ENCODE results near the gene KRTAP9-8. TPM values are rescaled to one million over a fixed set of nuclear protein-coding genes. Genes with fewer than 3 reads are reported as not detected.
"Not testable (repeated sequence)": the region's sequence is repeated elsewhere in the genome, so short reads cannot be mapped to it uniquely, and the experiment has no call there.

The KRTAP9-8 gene
- total RNA-seq, 8 experiments from 2014 or later, result not detected

- H3K27ac ChIP-seq, result no peak overlapping the region
- ATAC-seq (replicated peaks in 6 of 8), result no peak
- in situ Hi-C loops (cut with MboI; ENCODE audit: low pct_unique_long_range_greater_than_20kb in 2 of 9, low sequenced_read_pairs in 9 of 9, unreplicated experiment in 9 of 9), result no loop called here
- no peaks in the 10 kb centered on the region for H3K4me1 ChIP-seq (replicated peaks in 1 of 2)
- 75 to 100% (median 79%) methylated on average over 1 to 3 of the region's 3 CpGs; no CpG with 5 or more reads in 7 of the 10 experiments for WGBS, 10 experiments
- H3K4me3 ChIP-seq, result no peak overlapping the region
Measured at GRCh38 chr17:41267711-41268110, 29.9 kb downstream of the KRTAP9-8 start.

GRCh38 chr17:41271323-41271722 is 33.5 kb downstream of the KRTAP9-8 start:
- in situ Hi-C loops (cut with MboI; ENCODE audit: low pct_unique_long_range_greater_than_20kb in 2 of 9, low sequenced_read_pairs in 9 of 9, unreplicated experiment in 9 of 9); H3K27ac ChIP-seq; H3K4me3 ChIP-seq; H3K4me1 ChIP-seq (replicated peaks in 1 of 2); ATAC-seq (replicated peaks in 6 of 8): not testable (repeated sequence)
- no CpG with 5 or more reads among the region's 1 CpG for WGBS, 10 experiments

GRCh38 chr17:41271858-41272257 is 34.1 kb downstream of the KRTAP9-8 start:
- H3K27ac ChIP-seq, result no peak overlapping the region

GRCh38 chr17:41275648-41276190 is 37.9 kb downstream of the KRTAP9-8 start, which contains the start of gene KRTAP9-7:
KRTAP9-7 (plus strand) TSS chr17:41275698; CDS start chr17:41275698, 0 bp downstream.
- in situ Hi-C loops (cut with MboI; ENCODE audit: low pct_unique_long_range_greater_than_20kb in 2 of 9, low sequenced_read_pairs in 9 of 9, unreplicated experiment in 9 of 9), result not testable (repeated sequence)
- 100% methylated on average over 2 of the region's 3 CpGs; no CpG with 5 or more reads in 9 of the 10 experiments for WGBS, 10 experiments

More at GRCh38 chr17:41271858-41272257, 34.1 kb downstream of the KRTAP9-8 start:
- no peak overlapping the region for H3K4me3 ChIP-seq
- WGBS, 10 experiments, result 0 to 80% (median 38%) methylated on average over 1 of the region's 1 CpG; no CpG with 5 or more reads in 5 of the 10 experiments
- in situ Hi-C loops (cut with MboI; ENCODE audit: low pct_unique_long_range_greater_than_20kb in 2 of 9, low sequenced_read_pairs in 9 of 9, unreplicated experiment in 9 of 9), result no loop called here
- ATAC-seq (replicated peaks in 6 of 8), result no peak
- H3K4me1 ChIP-seq (replicated peaks in 1 of 2), result no peaks in the 10 kb centered on the region

GRCh38 chr17:41278176-41278955 is 40.6 kb downstream of the KRTAP9-8 start:
- Histone ChIP-seq H3K4me3 (no peak overlapping the region), H3K27ac (no peak overlapping the region), H3K4me1 (replicated peaks in 1 of 2) (no peaks in the 10 kb centered on the region)
- in situ Hi-C loops (cut with MboI; ENCODE audit: low pct_unique_long_range_greater_than_20kb in 2 of 9, low sequenced_read_pairs in 9 of 9, unreplicated experiment in 9 of 9), result no loop called here
- ATAC-seq (replicated peaks in 6 of 8), result no peak
- WGBS, 10 experiments, result 14 to 93% (median 73%) methylated on average over 1 to 3 of the region's 3 CpGs; no CpG with 5 or more reads in 2 of the 10 experiments

More at GRCh38 chr17:41275648-41276190, 37.9 kb downstream of the KRTAP9-8 start, which contains the start of gene KRTAP9-7:
- not testable (repeated sequence) for H3K4me1 ChIP-seq (replicated peaks in 1 of 2); H3K27ac ChIP-seq; H3K4me3 ChIP-seq; ATAC-seq (replicated peaks in 6 of 8)

GRCh38 chr17:41284043-41284442 is 46.2 kb downstream of the KRTAP9-8 start:
- 0 to 95% (median 72%) methylated on average over 1 to 3 of the region's 3 CpGs for WGBS, 10 experiments
- in situ Hi-C loops (cut with MboI; ENCODE audit: low pct_unique_long_range_greater_than_20kb in 2 of 9, low sequenced_read_pairs in 9 of 9, unreplicated experiment in 9 of 9), result no loop called here
- Histone ChIP-seq H3K27ac (no peak overlapping the region), H3K4me1 (replicated peaks in 1 of 2) (no peaks in the 10 kb centered on the region), H3K4me3 (no peak overlapping the region)
- peak in 1 of 8 experiments; percentile 19 for ATAC-seq (replicated peaks in 6 of 8)

GRCh38 chr17:41284546-41284945 is 46.7 kb downstream of the KRTAP9-8 start:
- no peaks in the 10 kb centered on the region for H3K4me1 ChIP-seq (replicated peaks in 1 of 2)
- 0 to 100% (median 52%) methylated on average over 1 to 2 of the region's 2 CpGs; no CpG with 5 or more reads in 3 of the 10 experiments for WGBS, 10 experiments
- no peak for ATAC-seq (replicated peaks in 6 of 8)
- H3K4me3 ChIP-seq, result no peak overlapping the region
- in situ Hi-C loops (cut with MboI; ENCODE audit: low pct_unique_long_range_greater_than_20kb in 2 of 9, low sequenced_read_pairs in 9 of 9, unreplicated experiment in 9 of 9), result no loop called here
- H3K27ac ChIP-seq, result no peak overlapping the region

- Histone ChIP-seq H3K4me1 (replicated peaks in 1 of 2) (no peaks in the 10 kb centered on the region), H3K27ac (no peak overlapping the region)
- ATAC-seq (replicated peaks in 6 of 8), result no peak
Measured at GRCh38 chr17:41287050-41287449, 49.3 kb downstream of the KRTAP9-8 start.

More at GRCh38 chr17:41287050-41287449, 49.3 kb downstream of the KRTAP9-8 start:
- no peak overlapping the region for H3K4me3 ChIP-seq
- WGBS, 10 experiments, result 63 to 96% (median 78%) methylated on average over 1 to 3 of the region's 3 CpGs; no CpG with 5 or more reads in 1 of the 10 experiments
- in situ Hi-C loops (cut with MboI; ENCODE audit: low pct_unique_long_range_greater_than_20kb in 2 of 9, low sequenced_read_pairs in 9 of 9, unreplicated experiment in 9 of 9), result no loop called here

Other genes starting within 250 kb of the KRTAP9-8 start
- under 1 TPM in 2 of 8 experiments, not detected in 6; 0.33 to 0.47 TPM for gene KRTAP3-3, start 243.8 kb upstream of the KRTAP9-8 start, total RNA-seq
- gene KRTAP3-2, start 238.1 kb upstream of the KRTAP9-8 start, total RNA-seq, result 1 to 10 TPM in 1 of 8 experiments, under 1 TPM in 1, not detected in 6; 0.47 to 1.0 TPM
- not detected for gene KRTAP3-1, start 228.9 kb upstream of the KRTAP9-8 start, total RNA-seq
- not detected for gene KRTAP1-5, start 210.8 kb upstream of the KRTAP9-8 start, total RNA-seq
- not detected for gene KRTAP1-4, start 207.8 kb upstream of the KRTAP9-8 start, total RNA-seq
- under 1 TPM in 4 of 8 experiments, not detected in 4; 0.25 to 0.56 (median 0.46) TPM for gene KRTAP1-3, start 203.1 kb upstream of the KRTAP9-8 start, total RNA-seq
- not detected for gene KRTAP1-1, start 196.5 kb upstream of the KRTAP9-8 start, total RNA-seq
- gene KRTAP2-1, start 190.7 kb upstream of the KRTAP9-8 start, total RNA-seq, result under 1 TPM in 1 of 8 experiments, not detected in 7; 0.71 TPM
- not detected for gene KRTAP2-2, start 182.8 kb upstream of the KRTAP9-8 start, total RNA-seq
- gene KRTAP2-3, start 177.9 kb upstream of the KRTAP9-8 start, total RNA-seq, result under 1 TPM in 1 of 8 experiments, not detected in 7; 0.33 TPM
- not detected for gene KRTAP2-4, start 172.1 kb upstream of the KRTAP9-8 start, total RNA-seq
- under 1 TPM in 1 of 8 experiments, not detected in 7; 0.52 TPM for gene KRTAP4-7, start 153.8 kb upstream of the KRTAP9-8 start, total RNA-seq
- gene KRTAP4-8, start 139.9 kb upstream of the KRTAP9-8 start, total RNA-seq, result under 1 TPM in 2 of 8 experiments, not detected in 6; 0.25 to 0.33 TPM
- gene KRTAP4-16, start 135.8 kb upstream of the KRTAP9-8 start, total RNA-seq, result under 1 TPM in 1 of 8 experiments, not detected in 7; 0.47 TPM
- under 1 TPM in 3 of 8 experiments, not detected in 5; 0.33 to 0.41 (median 0.38) TPM for gene KRTAP4-9, start 132.6 kb upstream of the KRTAP9-8 start, total RNA-seq
- under 1 TPM in 2 of 8 experiments, not detected in 6; 0.18 to 0.38 TPM for gene KRTAP4-11, start 119.6 kb upstream of the KRTAP9-8 start, total RNA-seq
- gene KRTAP4-12, start 113.8 kb upstream of the KRTAP9-8 start, total RNA-seq, result under 1 TPM in 2 of 8 experiments, not detected in 6; 0.38 to 0.41 TPM
- under 1 TPM in 2 of 8 experiments, not detected in 6; 0.17 to 0.47 TPM for gene KRTAP4-6, start 97.5 kb upstream of the KRTAP9-8 start, total RNA-seq
- not detected for gene KRTAP4-5, start 88.2 kb upstream of the KRTAP9-8 start, total RNA-seq
- under 1 TPM in 1 of 8 experiments, not detected in 7; 0.18 TPM for gene KRTAP4-4, start 77.3 kb upstream of the KRTAP9-8 start, total RNA-seq
- gene KRTAP4-3, start 69.8 kb upstream of the KRTAP9-8 start, total RNA-seq, result not detected
- gene KRTAP4-2, start 59.8 kb upstream of the KRTAP9-8 start, total RNA-seq, result not detected
- not detected for gene KRTAP4-1, start 53.1 kb upstream of the KRTAP9-8 start, total RNA-seq
- not detected for gene KRTAP9-1, start 48.1 kb upstream of the KRTAP9-8 start, total RNA-seq
- gene KRTAP9-2, start 11.4 kb upstream of the KRTAP9-8 start, total RNA-seq, result under 1 TPM in 1 of 8 experiments, not detected in 7; 0.85 TPM
- under 1 TPM in 1 of 8 experiments, not detected in 7; 0.21 TPM for gene KRTAP9-3, start 5.5 kb upstream of the KRTAP9-8 start, total RNA-seq
- not detected for gene KRTAP9-4, start 11.7 kb downstream of the KRTAP9-8 start, total RNA-seq
- gene KRTAP9-9, start 17.4 kb downstream of the KRTAP9-8 start, total RNA-seq, result under 1 TPM in 1 of 8 experiments, not detected in 7; 0.28 TPM
- gene KRTAP9-6, start 27.4 kb downstream of the KRTAP9-8 start, total RNA-seq, result not detected
- under 1 TPM in 1 of 8 experiments, not detected in 7; 0.45 TPM for gene KRTAP9-7, start 37.7 kb downstream of the KRTAP9-8 start, total RNA-seq
- gene KRTAP29-1, start 64.9 kb downstream of the KRTAP9-8 start, total RNA-seq, result under 1 TPM in 1 of 8 experiments, not detected in 7; 0.57 TPM
- gene KRTAP16-1, start 71.3 kb downstream of the KRTAP9-8 start, total RNA-seq, result under 1 TPM in 4 of 8 experiments, not detected in 4; 0.17 to 1.00 (median 0.27) TPM
- under 1 TPM in 1 of 8 experiments, not detected in 7; 0.57 TPM for gene KRTAP17-1, start 77.7 kb downstream of the KRTAP9-8 start, total RNA-seq
- not detected for gene KRT33A, start 112.8 kb downstream of the KRTAP9-8 start, total RNA-seq
- gene KRT33B, start 131.8 kb downstream of the KRTAP9-8 start, total RNA-seq, result under 1 TPM in 1 of 8 experiments, not detected in 7; 0.13 TPM
- gene KRT34, start 144.3 kb downstream of the KRTAP9-8 start, total RNA-seq, result under 1 TPM in 2 of 8 experiments, not detected in 6; 0.14 TPM
- gene KRT31, start 159.6 kb downstream of the KRTAP9-8 start, total RNA-seq, result under 1 TPM in 2 of 8 experiments, not detected in 6; 0.32 to 0.38 TPM
- under 1 TPM in 3 of 8 experiments, not detected in 5; 0.05 to 0.41 (median 0.33) TPM for gene KRT37, start 186.6 kb downstream of the KRTAP9-8 start, total RNA-seq
- gene KRT38, start 203.0 kb downstream of the KRTAP9-8 start, total RNA-seq, result under 1 TPM in 3 of 8 experiments, not detected in 5; 0.11 to 0.92 (median 0.71) TPM
- gene KRT32, start 229.4 kb downstream of the KRTAP9-8 start, total RNA-seq, result under 1 TPM in 1 of 8 experiments, not detected in 7; 0.05 TPM
- gene KRT35, start 243.2 kb downstream of the KRTAP9-8 start, total RNA-seq, result under 1 TPM in 4 of 8 experiments, not detected in 4; 0.09 to 0.24 (median 0.17) TPM